Panc1 (cell line): ENCODE data around the gene EGFL7. TPM values are rescaled to one million over a fixed set of nuclear protein-coding genes. Genes with fewer than 3 reads are reported as not detected.

Experiments used
- ATAC-seq: fragments of 200-7000 bp; cut with Tn5 transposase; 2 replicates; pipeline ENCODE4 v1.9.1; 2020; ENCODE audit warnings: mild to moderate bottlenecking, moderate library complexity
- BruUV-seq: library from RNA; stranded (reverse); fragments of 400-500 nt; replicated peaks from 2 replicates; lab custom pipeline; 2021; lab: Mats Ljungman, UMichigan
- CTCF ChIA-PET: fragments of 300-600 bp; sonication (Branson Sonifier 250); formaldehyde crosslinking; loops from one replicate; lab custom pipeline; 2022; ENCODE audit warnings: antibody characterized with exemption; lab: Charles Lee
- POLR2A ChIA-PET: fragments of 300-600 bp; sonication (Branson Sonifier 250); formaldehyde crosslinking; loops from one replicate; lab custom pipeline; 2022; ENCODE audit warnings: antibody characterized with exemption; lab: Charles Lee
- DNase-seq: peaks from one replicate; pipeline ENCODE4 v3.0.0-alpha.2; 2010; ENCODE audit warnings: low read depth, low spot score
- H3K27ac ChIP-seq: 2 replicates; pipeline ENCODE4 v1.5.1; 2011; ENCODE audit warnings: mild to moderate bottlenecking, low read length, inconsistent platforms
- H3K27me3 ChIP-seq: fragments of 200-500 bp; sonication (Bioruptor generic); 2 replicates; pipeline ENCODE4 v1.6.0; 2014; ENCODE audit warnings: low read length, inconsistent platforms; ENCODE audit not compliant: control insufficient read depth, insufficient read depth
- H3K36me3 ChIP-seq: fragments of 200-500 bp; sonication (Bioruptor generic); 2 replicates; pipeline ENCODE4 v1.5.1; 2014; ENCODE audit warnings: inconsistent platforms, mild to moderate bottlenecking, low read length, moderate library complexity; ENCODE audit not compliant: control insufficient read depth, insufficient read depth
- H3K4me1 ChIP-seq: 2 replicates; pipeline ENCODE4 v1.5.1; 2011; ENCODE audit warnings: inconsistent platforms, mild to moderate bottlenecking, low read length, moderate library complexity; ENCODE audit not compliant: control insufficient read depth, insufficient read depth
- H3K4me3 ChIP-seq, 2 experiments: 2 replicates each; pipeline ENCODE4 v1.5.1; 2011 to 2012; ENCODE audit warnings: low read depth in 2 of 2, low read length in 2 of 2, mild to moderate bottlenecking in 2 of 2, inconsistent platforms in 1 of 2, moderate library complexity in 1 of 2
- H3K9me3 ChIP-seq: fragments of 200-500 bp; sonication (Bioruptor generic); 2 replicates; pipeline ENCODE4 v1.5.1; 2014; ENCODE audit warnings: low read depth, mild to moderate bottlenecking, inconsistent platforms, low read length, moderate library complexity; ENCODE audit not compliant: control insufficient read depth, insufficient read depth
- CTCF ChIP-seq: fragments of 450-650 bp; IDR thresholded peaks from 2 replicates; pipeline ENCODE4 v1.5.1; 2017; ENCODE audit warnings: mild to moderate bottlenecking
- POLR2AphosphoS5 ChIP-seq: IDR thresholded peaks from 2 replicates; pipeline ENCODE4 v1.6.1; 2012; ENCODE audit warnings: mild to moderate bottlenecking, low read depth, low read length, moderate library complexity
- REST ChIP-seq, 2 experiments: IDR thresholded peaks; 2 replicates each; pipeline ENCODE4 v1.6.1; 2011 to 2012; ENCODE audit warnings: low read depth in 2 of 2, control low read depth in 1 of 2, low read length in 1 of 2, mild to moderate bottlenecking in 1 of 2, moderate library complexity in 1 of 2; ENCODE audit not compliant: insufficient read depth in 1 of 2
- SIN3A ChIP-seq: IDR thresholded peaks from 2 replicates; pipeline ENCODE4 v1.6.1; 2012; ENCODE audit warnings: low read depth, mild to moderate bottlenecking, low read length, moderate library complexity, borderline replicate concordance; ENCODE audit not compliant: insufficient read depth
- TCF7L2 ChIP-seq: IDR thresholded peaks from 2 replicates; pipeline ENCODE4 v1.6.1; 2011; ENCODE audit warnings: mild to moderate bottlenecking, low read depth, low read length, inconsistent platforms
- in situ Hi-C: cut with HindIII; loops from 2 replicates; pipeline ENCODE4 v1.10.0; 2016; ENCODE audit warnings: low sequenced_read_pairs, low pct_unique_long_range_greater_than_20kb
- intact Hi-C: fragments of 100-400 bp; cut with micrococcal nuclease; formaldehyde crosslinking; loops from one replicate; pipeline ENCODE4 v1.10.0; 2022; ENCODE audit not compliant: unreplicated experiment
- total RNA-seq: library from RNA; stranded (reverse); gene quantifications from one replicate; pipeline ENCODE4 v1.2.1, GENCODE V29; 2021; ENCODE audit not compliant: unreplicated experiment

Gene EGFL7
- total RNA-seq, 1 experiment from 2014 or later: 42.3 TPM

DNA sequence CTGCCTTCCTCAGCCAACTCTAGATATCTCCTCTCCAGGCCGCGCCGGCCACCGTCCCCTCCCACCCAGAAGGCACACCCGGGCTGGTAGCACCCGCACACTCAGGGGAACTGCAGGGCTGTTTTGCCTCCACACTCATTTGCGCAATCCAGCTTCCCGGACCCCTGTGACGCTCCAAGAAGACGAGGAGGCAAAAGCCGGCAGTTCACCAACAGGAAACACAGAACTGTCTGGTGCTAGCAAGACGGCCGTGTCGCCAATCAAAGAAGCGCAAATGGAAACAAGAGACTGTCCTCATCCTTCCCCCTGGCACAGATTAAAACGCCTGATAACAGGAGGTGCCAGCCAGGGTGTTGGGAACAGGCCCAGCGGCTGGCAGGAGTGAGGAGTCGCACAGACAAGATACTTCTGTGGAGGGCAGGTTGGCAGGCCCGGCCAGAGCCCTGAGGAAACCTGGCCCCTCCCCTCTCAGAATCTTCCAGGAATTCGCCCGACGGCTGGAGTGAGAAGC lies 16.8 kb downstream of the EGFL7 start:
- BruUV-seq: no TSS peak
- no peaks in the 10 kb centered on the region for H3K36me3 ChIP-seq
- H3K4me3 ChIP-seq: no peak overlapping the region
- POLR2A ChIA-PET: no interaction called here
- in situ Hi-C loops (no loop called here), intact Hi-C loops (no loop called here)
- H3K27me3 ChIP-seq: no peaks in the 10 kb centered on the region
- H3K4me1 ChIP-seq: peaks cover 6% of the 10 kb centered on the region; the same call in 1 of the 2 replicates
- ATAC-seq (no peak), DNase-seq (no peak)
- no peaks in the 10 kb centered on the region for H3K9me3 ChIP-seq
- no peak overlapping the region for H3K27ac ChIP-seq
- CTCF ChIA-PET: no interaction called here
- TF ChIP-seq POLR2AphosphoS5: no peak
- no peak for TF ChIP-seq TCF7L2
- TF ChIP-seq SIN3A: no peak
- no peak for TF ChIP-seq CTCF
- TF ChIP-seq REST (IDR thresholded peaks at IDR 0.05; ENCODE audit: insufficient read depth in 1 of 2, low read depth in 2 of 2, low read length in 1 of 2): no peak

GRCh38 chr9:136681029-136681428 lies 18.3 kb downstream of the EGFL7 start:
- TF ChIP-seq CTCF (no peak), TCF7L2 (no peak), SIN3A (no peak), POLR2AphosphoS5 (no peak), REST (IDR thresholded peaks at IDR 0.05; ENCODE audit: insufficient read depth in 1 of 2, low read depth in 2 of 2, low read length in 1 of 2) (no peak)
- BruUV-seq: no TSS peak
- ATAC-seq: no peak
- Histone ChIP-seq H3K36me3 (no peaks in the 10 kb centered on the region), H3K9me3 (no peaks in the 10 kb centered on the region), H3K27me3 (no peaks in the 10 kb centered on the region), H3K27ac (no peak overlapping the region), H3K4me3 (no peak overlapping the region), H3K4me1 (peaks cover 17% of the 10 kb centered on the region; the same call in 1 of the 2 replicates)
- in situ Hi-C loops (no loop called here), intact Hi-C loops (no loop called here)
- ChIA-PET POLR2A (interaction anchor here (0.5 to 0.6 kb wide), 3 partner anchors 12 to 455 kb away, joined by 3 to 6 read pairs (median 4); no protein-coding TSS in a partner anchor), CTCF (no interaction called here)
- no peak for DNase-seq
